ENCODE results near the gene HTR1D.
"Not testable (repeated sequence)": the region's sequence is repeated elsewhere in the genome, so short reads cannot be mapped to it uniquely, and the experiment has no call there.

Gene HTR1D

GRCh38 chr1:23215751-23216449 lies 1.4 kb downstream of the HTR1D start:
- H3K36me3 ChIP-seq (ENCODE audit: control insufficient read depth, insufficient read depth, low read length): peaks cover 3% of the 10 kb centered on the region
- H3K27me3 ChIP-seq (ENCODE audit: control insufficient read depth, insufficient read depth, low read length): peaks cover 7% of the 10 kb centered on the region
- H3K9ac ChIP-seq (ENCODE audit: low read depth, low read length): peak overlapping the region; percentile 54
- no peaks in the 10 kb centered on the region for H3K9me3 ChIP-seq (ENCODE audit: control insufficient read depth, insufficient read depth, low read length)
- H3K4me1 ChIP-seq (ENCODE audit: control insufficient read depth, insufficient read depth, low read length): peaks cover 13% of the 10 kb centered on the region
- H3K4me3 ChIP-seq (ENCODE audit: low read depth, low read length): peak overlapping the region; percentile 70

- peaks cover 7% of the 10 kb centered on the region for H3K27me3 ChIP-seq (ENCODE audit: control insufficient read depth, insufficient read depth, low read length)
Observed at GRCh38 chr1:23215291-23215690, 2.0 kb downstream of the HTR1D start.

GRCh38 chr1:23214640-23215039 lies 2.7 kb downstream of the HTR1D start:
- H3K27me3 ChIP-seq (ENCODE audit: control insufficient read depth, insufficient read depth, low read length): peaks cover 7% of the 10 kb centered on the region
- no peak overlapping the region for H3K9ac ChIP-seq (ENCODE audit: low read depth, low read length)
- peaks cover 3% of the 10 kb centered on the region for H3K36me3 ChIP-seq (ENCODE audit: control insufficient read depth, insufficient read depth, low read length)
- H3K4me1 ChIP-seq (ENCODE audit: control insufficient read depth, insufficient read depth, low read length): peaks cover 13% of the 10 kb centered on the region
- no peaks in the 10 kb centered on the region for H3K9me3 ChIP-seq (ENCODE audit: control insufficient read depth, insufficient read depth, low read length)
- no peak overlapping the region for H3K4me3 ChIP-seq (ENCODE audit: low read depth, low read length)

More at GRCh38 chr1:23215291-23215690, 2.0 kb downstream of the HTR1D start:
- Histone ChIP-seq H3K36me3 (ENCODE audit: control insufficient read depth, insufficient read depth, low read length) (peaks cover 3% of the 10 kb centered on the region), H3K9me3 (ENCODE audit: control insufficient read depth, insufficient read depth, low read length) (no peaks in the 10 kb centered on the region), H3K9ac (ENCODE audit: low read depth, low read length) (no peak overlapping the region), H3K4me1 (ENCODE audit: control insufficient read depth, insufficient read depth, low read length) (peaks cover 13% of the 10 kb centered on the region), H3K4me3 (ENCODE audit: low read depth, low read length) (no peak overlapping the region)

GRCh38 chr1:23211955-23212354 lies 5.3 kb downstream of the HTR1D start:
- Histone ChIP-seq H3K27me3 (ENCODE audit: control insufficient read depth, insufficient read depth, low read length) (peaks cover 4% of the 10 kb centered on the region), H3K4me1 (ENCODE audit: control insufficient read depth, insufficient read depth, low read length) (peaks cover 13% of the 10 kb centered on the region)

GRCh38 chr1:23210963-23211362 lies 6.3 kb downstream of the HTR1D start:
- no peak overlapping the region for H3K4me3 ChIP-seq (ENCODE audit: low read depth, low read length)
- peaks cover under 1% of the 10 kb centered on the region for H3K27me3 ChIP-seq (ENCODE audit: control insufficient read depth, insufficient read depth, low read length)
- H3K9ac ChIP-seq (ENCODE audit: low read depth, low read length): no peak overlapping the region
- peaks cover 10% of the 10 kb centered on the region for H3K4me1 ChIP-seq (ENCODE audit: control insufficient read depth, insufficient read depth, low read length)
- no peaks in the 10 kb centered on the region for H3K9me3 ChIP-seq (ENCODE audit: control insufficient read depth, insufficient read depth, low read length)
- H3K36me3 ChIP-seq (ENCODE audit: control insufficient read depth, insufficient read depth, low read length): peaks cover 3% of the 10 kb centered on the region

More at GRCh38 chr1:23211955-23212354, 5.3 kb downstream of the HTR1D start:
- H3K4me3 ChIP-seq (ENCODE audit: low read depth, low read length): no peak overlapping the region
- no peaks in the 10 kb centered on the region for H3K9me3 ChIP-seq (ENCODE audit: control insufficient read depth, insufficient read depth, low read length)
- H3K9ac ChIP-seq (ENCODE audit: low read depth, low read length): no peak overlapping the region
- peaks cover 3% of the 10 kb centered on the region for H3K36me3 ChIP-seq (ENCODE audit: control insufficient read depth, insufficient read depth, low read length)

GRCh38 chr1:23210351-23210785 lies 6.9 kb downstream of the HTR1D start:
- H3K4me3 ChIP-seq (ENCODE audit: low read depth, low read length): no peak overlapping the region
- H3K4me1 ChIP-seq (ENCODE audit: control insufficient read depth, insufficient read depth, low read length): peaks cover 4% of the 10 kb centered on the region
- no peaks in the 10 kb centered on the region for H3K9me3 ChIP-seq (ENCODE audit: control insufficient read depth, insufficient read depth, low read length)
- peaks cover 3% of the 10 kb centered on the region for H3K36me3 ChIP-seq (ENCODE audit: control insufficient read depth, insufficient read depth, low read length)
- H3K27me3 ChIP-seq (ENCODE audit: control insufficient read depth, insufficient read depth, low read length): no peaks in the 10 kb centered on the region
- no peak overlapping the region for H3K9ac ChIP-seq (ENCODE audit: low read depth, low read length)

GRCh38 chr1:23209770-23210169 lies 7.5 kb downstream of the HTR1D start:
- peaks cover 3% of the 10 kb centered on the region for H3K36me3 ChIP-seq (ENCODE audit: control insufficient read depth, insufficient read depth, low read length)
- peaks cover under 1% of the 10 kb centered on the region for H3K4me1 ChIP-seq (ENCODE audit: control insufficient read depth, insufficient read depth, low read length)
- H3K4me3 ChIP-seq (ENCODE audit: low read depth, low read length): no peak overlapping the region
- H3K9me3 ChIP-seq (ENCODE audit: control insufficient read depth, insufficient read depth, low read length): no peaks in the 10 kb centered on the region
- H3K27me3 ChIP-seq (ENCODE audit: control insufficient read depth, insufficient read depth, low read length): no peaks in the 10 kb centered on the region
- no peak overlapping the region for H3K9ac ChIP-seq (ENCODE audit: low read depth, low read length)

GRCh38 chr1:23208527-23208926 lies 8.8 kb downstream of the HTR1D start:
- Histone ChIP-seq H3K27me3 (ENCODE audit: control insufficient read depth, insufficient read depth, low read length) (no peaks in the 10 kb centered on the region), H3K4me1 (ENCODE audit: control insufficient read depth, insufficient read depth, low read length) (no peaks in the 10 kb centered on the region), H3K36me3 (ENCODE audit: control insufficient read depth, insufficient read depth, low read length) (no peaks in the 10 kb centered on the region), H3K9ac (ENCODE audit: low read depth, low read length) (no peak overlapping the region), H3K4me3 (ENCODE audit: low read depth, low read length) (no peak overlapping the region), H3K9me3 (ENCODE audit: control insufficient read depth, insufficient read depth, low read length) (no peaks in the 10 kb centered on the region)

GRCh38 chr1:23207733-23208132 lies 9.6 kb downstream of the HTR1D start:
- H3K27me3 ChIP-seq (ENCODE audit: control insufficient read depth, insufficient read depth, low read length); H3K9ac ChIP-seq (ENCODE audit: low read depth, low read length); H3K4me3 ChIP-seq (ENCODE audit: low read depth, low read length); H3K36me3 ChIP-seq (ENCODE audit: control insufficient read depth, insufficient read depth, low read length); H3K4me1 ChIP-seq (ENCODE audit: control insufficient read depth, insufficient read depth, low read length); H3K9me3 ChIP-seq (ENCODE audit: control insufficient read depth, insufficient read depth, low read length): not testable (repeated sequence)

- H3K9me3 ChIP-seq (ENCODE audit: control insufficient read depth, insufficient read depth, low read length): no peaks in the 10 kb centered on the region
- H3K9ac ChIP-seq (ENCODE audit: low read depth, low read length): no peak overlapping the region
- no peaks in the 10 kb centered on the region for H3K27me3 ChIP-seq (ENCODE audit: control insufficient read depth, insufficient read depth, low read length)
- no peak overlapping the region for H3K4me3 ChIP-seq (ENCODE audit: low read depth, low read length)
- no peaks in the 10 kb centered on the region for H3K36me3 ChIP-seq (ENCODE audit: control insufficient read depth, insufficient read depth, low read length)
- no peaks in the 10 kb centered on the region for H3K4me1 ChIP-seq (ENCODE audit: control insufficient read depth, insufficient read depth, low read length)
Observed at GRCh38 chr1:23202263-23202749, 15.0 kb downstream of the HTR1D start.

GRCh38 chr1:23200883-23201282 lies 16.4 kb downstream of the HTR1D start:
- no peaks in the 10 kb centered on the region for H3K4me1 ChIP-seq (ENCODE audit: control insufficient read depth, insufficient read depth, low read length)
- no peak overlapping the region for H3K9ac ChIP-seq (ENCODE audit: low read depth, low read length)
- H3K9me3 ChIP-seq (ENCODE audit: control insufficient read depth, insufficient read depth, low read length): no peaks in the 10 kb centered on the region
- H3K4me3 ChIP-seq (ENCODE audit: low read depth, low read length): no peak overlapping the region
- no peaks in the 10 kb centered on the region for H3K27me3 ChIP-seq (ENCODE audit: control insufficient read depth, insufficient read depth, low read length)
- peaks cover 2% of the 10 kb centered on the region for H3K36me3 ChIP-seq (ENCODE audit: control insufficient read depth, insufficient read depth, low read length)

- Histone ChIP-seq H3K4me1 (ENCODE audit: control insufficient read depth, insufficient read depth, low read length) (no peaks in the 10 kb centered on the region), H3K9ac (ENCODE audit: low read depth, low read length) (no peak overlapping the region), H3K9me3 (ENCODE audit: control insufficient read depth, insufficient read depth, low read length) (no peaks in the 10 kb centered on the region), H3K27me3 (ENCODE audit: control insufficient read depth, insufficient read depth, low read length) (no peaks in the 10 kb centered on the region), H3K36me3 (ENCODE audit: control insufficient read depth, insufficient read depth, low read length) (peaks cover 8% of the 10 kb centered on the region), H3K4me3 (ENCODE audit: low read depth, low read length) (no peak overlapping the region)
Observed at GRCh38 chr1:23198373-23198772, 18.9 kb downstream of the HTR1D start.

Data from iPS-15b (cell line).